ENCODE measurements around the gene ESPNL. TPM values are rescaled to one million over a fixed set of nuclear protein-coding genes. Genes with fewer than 3 reads are reported as not detected.

ESPNL gene
- total RNA-seq (2022; extraction: Qiagen RNA extraction) = 0.13 to 0.22 TPM (median 0.16 TPM) in 4 of 5 replicates, not detected in the other

DNA sequence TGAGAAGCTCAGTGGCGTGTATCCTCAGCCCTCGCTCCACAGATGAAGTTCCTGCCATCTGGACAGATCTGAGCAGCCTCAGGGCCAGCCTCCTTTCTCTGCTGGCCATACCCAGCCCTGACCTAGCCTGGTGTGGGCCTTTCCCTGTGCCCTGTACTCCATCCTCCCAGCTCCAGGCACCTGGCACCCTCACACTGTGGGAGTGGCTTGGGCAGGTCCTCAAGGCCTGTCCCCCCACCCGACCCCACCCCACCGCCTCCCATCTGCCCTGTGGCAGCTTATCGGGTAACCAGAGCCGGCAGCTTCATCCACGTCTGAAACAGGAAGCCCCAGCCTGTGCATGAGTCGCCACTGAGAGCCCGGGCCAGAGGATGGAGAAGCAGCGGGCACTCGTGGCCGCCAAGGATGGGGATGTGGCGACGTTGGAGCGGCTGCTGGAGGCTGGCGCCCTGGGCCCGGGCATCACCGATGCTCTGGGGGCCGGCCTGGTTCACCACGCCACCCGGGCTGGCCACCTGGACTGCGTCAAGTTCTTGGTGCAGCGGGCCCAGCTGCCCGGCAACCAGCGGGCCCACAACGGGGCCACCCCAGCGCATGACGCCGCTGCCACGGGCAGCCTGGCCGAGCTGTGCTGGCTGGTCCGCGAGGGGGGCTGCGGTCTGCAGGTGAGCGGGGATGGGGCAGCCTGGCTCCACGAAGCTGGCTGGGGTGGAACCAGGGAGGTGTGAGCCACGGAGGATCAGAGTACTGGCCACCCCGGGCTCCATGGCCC, at the start of gene ESPNL:
Gene ESPNL (plus strand): TSS at position 292 of the 772 bp plus-strand sequence. CDS start 80 bp downstream, at position 372.

GRCh38 chr2:238060542-238061314, 39.4 kb upstream of the ESPNL start, which contains the start of gene SCLY:
TSS of gene SCLY (plus strand) at chr2:238061001. CDS start at chr2:238061055, 54 bp downstream.

DNA sequence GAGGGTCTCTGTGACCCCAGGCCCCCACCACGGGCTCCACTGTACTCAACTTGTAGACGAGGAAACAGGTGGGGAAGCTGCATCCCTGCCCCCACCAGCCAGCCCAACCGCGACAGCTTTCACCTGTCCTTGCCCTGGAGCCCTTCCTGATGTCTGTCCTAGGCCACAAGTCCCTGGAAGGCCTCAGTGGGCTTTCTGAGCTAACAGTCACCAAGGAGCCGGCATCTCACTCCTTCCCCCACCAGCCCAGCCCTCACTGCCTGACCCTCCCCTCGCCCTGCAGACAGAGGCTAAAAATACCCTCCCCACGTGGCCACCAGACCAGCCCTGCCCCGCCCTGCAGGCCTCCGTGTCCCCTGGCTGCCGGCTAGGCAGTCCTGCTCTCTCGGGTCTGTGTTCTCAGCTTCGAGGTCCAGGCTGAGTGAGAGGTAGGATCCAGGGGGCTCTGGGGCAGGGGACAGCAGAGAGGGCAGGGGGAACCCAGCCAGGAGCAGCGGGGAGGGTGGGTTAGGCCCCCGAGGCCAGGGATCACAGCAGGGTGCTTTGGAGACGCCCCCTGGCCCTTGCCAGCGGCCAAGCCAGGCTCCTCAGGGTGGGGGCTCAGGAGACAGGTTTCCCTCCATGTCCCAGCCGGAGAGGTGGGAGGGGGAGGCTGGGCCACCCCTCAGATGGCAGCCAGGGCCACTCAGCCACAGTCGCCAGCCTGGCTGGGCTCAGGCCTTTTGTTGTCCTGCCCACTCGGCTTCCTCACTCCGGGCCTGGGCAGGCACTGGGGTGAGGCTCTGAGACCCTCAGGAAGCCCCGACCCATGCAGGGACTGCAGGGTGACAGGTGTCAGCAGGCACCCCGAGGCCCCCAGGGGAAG, 38.4 kb downstream of the ESPNL start, which contains the start of gene KLHL30:
Gene KLHL30 (plus strand): TSS at position 338 of the 865 bp plus-strand sequence. CDS start 2,087 bp downstream, outside the sequence.

DNA sequence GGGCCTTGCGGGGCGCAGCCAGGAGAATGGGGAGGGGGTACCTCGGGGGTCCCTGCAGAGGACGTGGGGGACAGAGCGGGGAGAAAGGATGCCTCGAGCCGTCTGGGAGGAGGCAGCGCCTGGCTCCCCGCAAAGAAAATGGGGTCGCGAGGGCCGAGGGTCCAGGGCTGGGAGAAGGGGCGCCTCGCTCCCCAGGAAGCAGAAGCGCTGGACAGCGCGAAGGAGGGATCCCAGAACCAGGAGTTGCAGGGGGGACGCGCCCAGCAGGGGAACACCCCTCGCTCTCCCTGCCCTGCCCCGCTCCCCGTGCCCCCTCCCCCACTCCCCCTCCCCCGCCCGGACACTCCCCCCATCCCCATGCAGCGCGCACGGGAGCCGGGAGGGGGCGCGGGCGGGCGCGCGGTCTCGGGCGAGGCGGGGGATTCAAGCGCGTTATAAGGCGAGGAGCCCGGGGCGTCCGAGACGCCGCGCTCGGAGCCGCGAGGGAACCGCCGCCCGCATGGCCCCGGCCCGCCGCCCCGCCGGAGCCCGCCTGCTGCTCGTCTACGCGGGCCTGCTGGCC, 58.5 kb downstream of the ESPNL start, which contains the start of gene ERFE:
Gene ERFE (plus strand): TSS at position 462 of the 562 bp plus-strand sequence. CDS start 38 bp downstream, at position 500.

Other genes with a start within 250 kb of the ESPNL start
- 0.14 TPM in 1 of 5 replicates, not detected in the others for gene RAMP1, start 240.7 kb upstream of the ESPNL start, total RNA-seq (2022; extraction: Qiagen RNA extraction)
- gene UBE2F, start 133.3 kb upstream of the ESPNL start, total RNA-seq (2022; extraction: Qiagen RNA extraction) = 48.6 to 60.0 TPM (median 54.4 TPM) in 5 replicates
- gene SCLY, start 39.3 kb upstream of the ESPNL start, total RNA-seq (2022; extraction: Qiagen RNA extraction) = 15.5 to 21.6 TPM (median 20.5 TPM) in 5 replicates
- 0.15 to 0.27 TPM (median 0.21 TPM) in 5 replicates for gene KLHL30, start 38.3 kb downstream of the ESPNL start, total RNA-seq (2022; extraction: Qiagen RNA extraction)
- gene ERFE, start 58.6 kb downstream of the ESPNL start, total RNA-seq (2022; extraction: Qiagen RNA extraction) = 4.8 to 7.9 TPM (median 7.4 TPM) in 5 replicates
- 36.8 to 40.6 TPM (median 38.0 TPM) in 5 replicates for gene ILKAP, start 103.4 kb downstream of the ESPNL start, total RNA-seq (2022; extraction: Qiagen RNA extraction)
- gene HES6, start 139.7 kb downstream of the ESPNL start, total RNA-seq (2022; extraction: Qiagen RNA extraction) = 7.0 to 12.0 TPM (median 11.0 TPM) in 5 replicates
- 4.6 to 9.8 TPM (median 8.0 TPM) in 5 replicates for gene PER2, start 188.3 kb downstream of the ESPNL start, total RNA-seq (2022; extraction: Qiagen RNA extraction)
- 12.5 to 17.3 TPM (median 15.9 TPM) in 5 replicates for gene TRAF3IP1, start 220.2 kb downstream of the ESPNL start, total RNA-seq (2022; extraction: Qiagen RNA extraction)